H9 (cell line): ENCODE data around the gene RCAN2. TPM values are rescaled to one million over a fixed set of nuclear protein-coding genes. Genes with fewer than 3 reads are reported as not detected.
A peak's percentile ranks its signal among the peaks of the same experiment; 100 is the strongest.

ENCODE experiments used
- DNase-seq: peaks from one replicate; pipeline ENCODE4 v3.0.0-alpha.2; 2017
- H2AFZ ChIP-seq: one replicate; pipeline ENCODE4 v1.6.1; 2013; ENCODE audit warnings: mild to moderate bottlenecking, low read length, control low read depth, moderate library complexity
- H2AK5ac ChIP-seq: 2 replicates; pipeline ENCODE4 v1.6.1; 2013; ENCODE audit warnings: low read length, control low read depth, mixed read lengths; ENCODE audit not compliant: insufficient read length
- H2BK120ac ChIP-seq: one replicate; pipeline ENCODE4 v1.6.1; 2013; ENCODE audit warnings: low read depth, mild to moderate bottlenecking, low read length, control low read depth, inconsistent platforms; ENCODE audit not compliant: poor library complexity, severe bottlenecking
- H2BK12ac ChIP-seq: 2 replicates; pipeline ENCODE4 v1.6.1; 2013; ENCODE audit warnings: low read length, control low read depth, mixed read lengths, low read depth; ENCODE audit not compliant: insufficient read length
- H2BK15ac ChIP-seq: 2 replicates; pipeline ENCODE4 v1.6.1; 2013; ENCODE audit warnings: low read depth, low read length, control low read depth
- H2BK20ac ChIP-seq: one replicate; pipeline ENCODE4 v1.6.1; 2013; ENCODE audit warnings: low read depth, mild to moderate bottlenecking, low read length, control low read depth, inconsistent platforms; ENCODE audit not compliant: poor library complexity, severe bottlenecking
- H2BK5ac ChIP-seq: 2 replicates; pipeline ENCODE4 v1.6.1; 2013; ENCODE audit warnings: low read length, control low read depth, mixed read lengths; ENCODE audit not compliant: insufficient read length
- H3K14ac ChIP-seq: 2 replicates; pipeline ENCODE4 v1.6.1; 2013; ENCODE audit warnings: low read length, control low read depth; ENCODE audit not compliant: insufficient read depth
- H3K18ac ChIP-seq: 2 replicates; pipeline ENCODE4 v1.6.1; 2013; ENCODE audit warnings: low read depth, mild to moderate bottlenecking, mixed read lengths, low read length, control low read depth; ENCODE audit not compliant: insufficient read length
- H3K23ac ChIP-seq: 2 replicates; pipeline ENCODE4 v1.6.1; 2013; ENCODE audit warnings: low read length, control low read depth, mixed read lengths, low read depth; ENCODE audit not compliant: insufficient read length
- H3K23me2 ChIP-seq: 2 replicates; pipeline ENCODE4 v1.6.1; 2013; ENCODE audit warnings: low read depth, mild to moderate bottlenecking, mixed read lengths, low read length, control low read depth; ENCODE audit not compliant: insufficient read length, poor library complexity, severe bottlenecking
- H3K27ac ChIP-seq: 2 replicates; pipeline ENCODE4 v1.5.1; 2013; ENCODE audit warnings: low read length, control low read depth, mixed read lengths, low read depth; ENCODE audit not compliant: insufficient read length
- H3K27me3 ChIP-seq: 2 replicates; pipeline ENCODE4 v1.6.1; 2013; ENCODE audit warnings: low read length, control low read depth, inconsistent platforms; ENCODE audit not compliant: insufficient read depth
- H3K4ac ChIP-seq: 2 replicates; pipeline ENCODE4 v1.6.1; 2013; ENCODE audit warnings: low read depth, mild to moderate bottlenecking, control low read depth, inconsistent platforms, low read length, moderate library complexity
- H3K4me1 ChIP-seq: 2 replicates; pipeline ENCODE4 v1.6.1; 2013; ENCODE audit warnings: low read length, control low read depth, inconsistent platforms; ENCODE audit not compliant: insufficient read depth
- H3K4me2 ChIP-seq: 2 replicates; pipeline ENCODE4 v1.6.1; 2013; ENCODE audit warnings: low read length, control low read depth, mixed read lengths; ENCODE audit not compliant: insufficient read length, insufficient read depth
- H3K56ac ChIP-seq: 2 replicates; pipeline ENCODE4 v1.6.1; 2013; ENCODE audit warnings: low read depth, mild to moderate bottlenecking, mixed read lengths, low read length, control low read depth; ENCODE audit not compliant: insufficient read length
- H3K79me1 ChIP-seq: 2 replicates; pipeline ENCODE4 v1.6.1; 2013; ENCODE audit warnings: low read depth, mild to moderate bottlenecking, moderate library complexity, low read length, control low read depth, inconsistent platforms; ENCODE audit not compliant: insufficient read depth, poor library complexity, severe bottlenecking
- H3K79me2 ChIP-seq: 2 replicates; pipeline ENCODE4 v1.6.1; 2013; ENCODE audit warnings: low read length, control low read depth, inconsistent platforms; ENCODE audit not compliant: insufficient read depth
- H3K9ac ChIP-seq: 2 replicates; pipeline ENCODE4 v1.6.1; 2013; ENCODE audit warnings: low read length, control low read depth, mixed read lengths; ENCODE audit not compliant: insufficient read length; ENCODE audit errors: extremely low read depth
- H3K9me3 ChIP-seq: one replicate; pipeline ENCODE4 v1.6.1; 2013; ENCODE audit warnings: low read depth, low read length, inconsistent platforms; ENCODE audit not compliant: control insufficient read depth
- H3T11ph ChIP-seq: one replicate; pipeline ENCODE4 v1.6.1; 2013; ENCODE audit warnings: mild to moderate bottlenecking, low read length, control low read depth, inconsistent platforms
- H4K20me1 ChIP-seq: one replicate; pipeline ENCODE4 v1.6.1; 2013; ENCODE audit not compliant: control insufficient read depth, insufficient read length, insufficient read depth
- H4K5ac ChIP-seq: 2 replicates; pipeline ENCODE4 v1.6.1; 2013; ENCODE audit warnings: low read depth, mild to moderate bottlenecking, mixed read lengths, low read length, control low read depth; ENCODE audit not compliant: insufficient read length
- H4K8ac ChIP-seq: replicated peaks from 2 replicates; pipeline ENCODE4 v1.6.1; 2013; ENCODE audit warnings: low read length, control low read depth, mixed read lengths, low read depth; ENCODE audit not compliant: insufficient read length
- H4K91ac ChIP-seq: 2 replicates; pipeline ENCODE4 v1.6.1; 2013; ENCODE audit warnings: low read depth, mild to moderate bottlenecking, moderate library complexity, mixed read lengths, low read length, control low read depth; ENCODE audit not compliant: insufficient read length
- H3K27ac Mint-ChIP-seq, 3 experiments: 2 replicates in 2 of 3; 3 replicates in 1 of 3; pipeline ENCODE4 v1.8.0; 2020 to 2021; ENCODE audit warnings: mixed read lengths in 3 of 3, mild to moderate bottlenecking in 1 of 3, moderate library complexity in 1 of 3
- H3K27me3 Mint-ChIP-seq: 2 replicates; pipeline ENCODE4 v1.8.0; 2021; ENCODE audit warnings: low read depth, mild to moderate bottlenecking, moderate library complexity, mixed read lengths
- H3K36me3 Mint-ChIP-seq, 3 experiments: 2 replicates in 2 of 3; 3 replicates in 1 of 3; pipeline ENCODE4 v1.8.0; 2020 to 2021; ENCODE audit warnings: low read depth in 3 of 3, mixed read lengths in 3 of 3; ENCODE audit not compliant: insufficient read depth in 1 of 3
- H3K4me1 Mint-ChIP-seq, 2 experiments: 2 replicates each; pipeline ENCODE4 v1.8.0; 2020; ENCODE audit warnings: mixed read lengths in 2 of 2
- H3K4me3 Mint-ChIP-seq, 2 experiments: 2 replicates in 1 of 2; 3 replicates in 1 of 2; pipeline ENCODE4 v1.8.0; 2020 to 2021; ENCODE audit warnings: mild to moderate bottlenecking in 2 of 2, mixed read lengths in 2 of 2, moderate library complexity in 1 of 2
- H3K9me3 Mint-ChIP-seq, 2 experiments: 2 replicates in 1 of 2; 3 replicates in 1 of 2; pipeline ENCODE4 v1.8.0; 2020; ENCODE audit warnings: mild to moderate bottlenecking in 2 of 2, mixed read lengths in 2 of 2, moderate library complexity in 1 of 2
- WGBS: extraction: QIAGEN DNeasy Blood & Tissue Kit; methylation state at CpG from one replicate; pipeline ENCODE4 v1.1.7; 2013; ENCODE audit warnings: missing lambda C conversion rate, low lambda C conversion rate, mixed read lengths; ENCODE audit not compliant: insufficient read length; ENCODE audit errors: extremely low coverage; 5-methylcytosine and 5-hydroxymethylcytosine counted together
- total RNA-seq: library from RNA; stranded (reverse); gene quantifications from 2 replicates; pipeline ENCODE4 v1.2.1, GENCODE V29; 2021
- TF ChIP-seq, protein P1 (sequence below): fragments of 200-600 bp; sonication (generic); conservative IDR thresholded peaks from 3 replicates; pipeline ENCODE4 v1.8.0; 2021; ENCODE audit warnings: antibody characterized with exemption, mild to moderate bottlenecking

Gene RCAN2
- total RNA-seq, 1 experiment from 2014 or later: 3.0 TPM

DNA sequence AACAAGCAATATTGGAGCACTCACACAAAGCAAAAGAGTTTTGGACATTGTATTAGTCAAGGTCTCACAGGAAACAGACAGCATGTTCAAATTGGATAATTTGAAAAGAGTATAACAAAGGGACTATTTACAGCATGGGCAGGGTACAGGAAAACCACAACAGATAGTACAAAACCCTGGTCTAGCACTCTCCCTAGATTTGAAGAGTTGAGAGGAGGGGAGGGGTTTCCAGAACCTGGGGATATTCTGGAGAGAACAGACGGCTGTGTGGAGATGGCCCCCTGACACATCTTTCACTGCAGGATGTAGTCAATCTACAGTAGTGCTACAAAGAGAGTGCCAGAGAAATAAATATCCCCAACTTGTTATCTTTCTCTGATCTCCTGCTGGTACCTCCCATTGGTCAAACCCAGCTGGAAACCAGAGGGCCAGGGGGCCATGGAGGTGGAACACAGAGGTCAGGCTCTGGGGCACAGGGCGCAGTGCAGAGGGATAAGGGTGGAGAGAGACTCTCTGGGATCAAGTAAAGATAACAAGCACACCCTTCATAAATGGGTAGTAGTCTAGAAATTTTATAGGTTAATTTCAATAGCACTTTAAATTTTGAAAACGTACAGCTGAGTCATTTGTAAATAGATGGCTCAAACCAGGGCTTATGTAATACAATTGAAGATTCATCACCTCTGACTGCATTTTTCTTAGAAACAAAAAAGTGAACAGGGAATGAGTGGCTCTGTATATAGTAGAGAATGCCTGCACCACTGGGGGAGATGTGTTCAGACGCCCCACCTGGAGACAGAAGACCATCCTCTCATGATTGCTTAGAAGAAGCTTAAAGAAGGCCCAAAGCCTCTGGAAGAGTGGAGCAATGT is 25.7 kb downstream of the RCAN2 start:
- H3K4me3 Mint-ChIP-seq: no peak overlapping the region

More for the DNA sequence above, 25.7 kb downstream of the RCAN2 start:
- DNase-seq: no peak
- H4K5ac ChIP-seq: no peak overlapping the region
- no peak overlapping the region for H3K9ac ChIP-seq
- peaks cover 20% of the 10 kb centered on the region; the same call in 1 of the 2 replicates for H3K4me1 ChIP-seq
- Mint-ChIP-seq H3K4me1 (peaks cover 34 to 35% of the 10 kb centered on the region in 2 experiments), H3K27me3 (no peaks in the 10 kb centered on the region), H3K36me3 (peaks cover 0 to 4% (median 0%) of the 10 kb centered on the region in 3 experiments; a peak in 2 of 7 replicates), H3K27ac (peak overlapping the region in 2 of 3 experiments; percentile 27 to 76; a peak in 3 of 7 replicates), H3K9me3 (peaks cover 0 to 3% of the 10 kb centered on the region in 2 experiments; a peak in 2 of 5 replicates)
- H2BK20ac ChIP-seq: no peak overlapping the region
- H4K8ac ChIP-seq: no peak overlapping the region
- no peak overlapping the region for H2BK15ac ChIP-seq
- no peak overlapping the region for H3K4ac ChIP-seq
- no peaks in the 10 kb centered on the region for H3K79me1 ChIP-seq
- no peak overlapping the region for H2AK5ac ChIP-seq
- no peak overlapping the region for H2BK120ac ChIP-seq
- no peaks in the 10 kb centered on the region for H4K20me1 ChIP-seq
- H3K27ac ChIP-seq: no peak overlapping the region
- H3K9me3 ChIP-seq: no peaks in the 10 kb centered on the region
- no peaks in the 10 kb centered on the region for H3K27me3 ChIP-seq
- no CpG with 5 or more reads among the region's 4 CpGs for WGBS
- no peak overlapping the region for H2BK12ac ChIP-seq
- H3K18ac ChIP-seq: no peak overlapping the region
- H3K23ac ChIP-seq: no peak overlapping the region
- no peak overlapping the region for H3K4me2 ChIP-seq
- H3T11ph ChIP-seq: no peak overlapping the region
- H2AFZ ChIP-seq: no peak overlapping the region
- no peak overlapping the region for H3K56ac ChIP-seq
- no peak overlapping the region for H2BK5ac ChIP-seq
- H3K14ac ChIP-seq: no peak overlapping the region
- H3K79me2 ChIP-seq: no peaks in the 10 kb centered on the region
- TF ChIP-seq, protein P1, sequence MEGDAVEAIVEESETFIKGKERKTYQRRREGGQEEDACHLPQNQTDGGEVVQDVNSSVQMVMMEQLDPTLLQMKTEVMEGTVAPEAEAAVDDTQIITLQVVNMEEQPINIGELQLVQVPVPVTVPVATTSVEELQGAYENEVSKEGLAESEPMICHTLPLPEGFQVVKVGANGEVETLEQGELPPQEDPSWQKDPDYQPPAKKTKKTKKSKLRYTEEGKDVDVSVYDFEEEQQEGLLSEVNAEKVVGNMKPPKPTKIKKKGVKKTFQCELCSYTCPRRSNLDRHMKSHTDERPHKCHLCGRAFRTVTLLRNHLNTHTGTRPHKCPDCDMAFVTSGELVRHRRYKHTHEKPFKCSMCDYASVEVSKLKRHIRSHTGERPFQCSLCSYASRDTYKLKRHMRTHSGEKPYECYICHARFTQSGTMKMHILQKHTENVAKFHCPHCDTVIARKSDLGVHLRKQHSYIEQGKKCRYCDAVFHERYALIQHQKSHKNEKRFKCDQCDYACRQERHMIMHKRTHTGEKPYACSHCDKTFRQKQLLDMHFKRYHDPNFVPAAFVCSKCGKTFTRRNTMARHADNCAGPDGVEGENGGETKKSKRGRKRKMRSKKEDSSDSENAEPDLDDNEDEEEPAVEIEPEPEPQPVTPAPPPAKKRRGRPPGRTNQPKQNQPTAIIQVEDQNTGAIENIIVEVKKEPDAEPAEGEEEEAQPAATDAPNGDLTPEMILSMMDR: no peak
- H3K23me2 ChIP-seq: peaks cover 4% of the 10 kb centered on the region
- H4K91ac ChIP-seq: no peak overlapping the region
